ENCODE data around the gene USF3.

- TF ChIP-seq, protein P1, sequence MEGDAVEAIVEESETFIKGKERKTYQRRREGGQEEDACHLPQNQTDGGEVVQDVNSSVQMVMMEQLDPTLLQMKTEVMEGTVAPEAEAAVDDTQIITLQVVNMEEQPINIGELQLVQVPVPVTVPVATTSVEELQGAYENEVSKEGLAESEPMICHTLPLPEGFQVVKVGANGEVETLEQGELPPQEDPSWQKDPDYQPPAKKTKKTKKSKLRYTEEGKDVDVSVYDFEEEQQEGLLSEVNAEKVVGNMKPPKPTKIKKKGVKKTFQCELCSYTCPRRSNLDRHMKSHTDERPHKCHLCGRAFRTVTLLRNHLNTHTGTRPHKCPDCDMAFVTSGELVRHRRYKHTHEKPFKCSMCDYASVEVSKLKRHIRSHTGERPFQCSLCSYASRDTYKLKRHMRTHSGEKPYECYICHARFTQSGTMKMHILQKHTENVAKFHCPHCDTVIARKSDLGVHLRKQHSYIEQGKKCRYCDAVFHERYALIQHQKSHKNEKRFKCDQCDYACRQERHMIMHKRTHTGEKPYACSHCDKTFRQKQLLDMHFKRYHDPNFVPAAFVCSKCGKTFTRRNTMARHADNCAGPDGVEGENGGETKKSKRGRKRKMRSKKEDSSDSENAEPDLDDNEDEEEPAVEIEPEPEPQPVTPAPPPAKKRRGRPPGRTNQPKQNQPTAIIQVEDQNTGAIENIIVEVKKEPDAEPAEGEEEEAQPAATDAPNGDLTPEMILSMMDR (IDR thresholded peaks at IDR 0.05; ENCODE audit: poor library complexity, severe bottlenecking): no peak
- TF ChIP-seq RAD21 (conservative IDR thresholded peaks at IDR 0.05): no peak
Measured at GRCh38 chr3:113606539-113607218, 89.8 kb downstream of the USF3 start.

All from neural cell (in vitro differentiated cells).